Ramos (cell line): Measurements from ENCODE around the gene ZNF385C.
"Not testable (repeated sequence)": the region's sequence is repeated elsewhere in the genome, so short reads cannot be mapped to it uniquely, and the experiment has no call there.

Source experiments
- in situ Hi-C: fragments of 300-500 bp; cut with MboI; formaldehyde crosslinking; loops from one replicate; pipeline ENCODE4 v1.14.3; 2022; ENCODE audit warnings: low sequenced_read_pairs; ENCODE audit not compliant: unreplicated experiment

The ZNF385C gene

DNA sequence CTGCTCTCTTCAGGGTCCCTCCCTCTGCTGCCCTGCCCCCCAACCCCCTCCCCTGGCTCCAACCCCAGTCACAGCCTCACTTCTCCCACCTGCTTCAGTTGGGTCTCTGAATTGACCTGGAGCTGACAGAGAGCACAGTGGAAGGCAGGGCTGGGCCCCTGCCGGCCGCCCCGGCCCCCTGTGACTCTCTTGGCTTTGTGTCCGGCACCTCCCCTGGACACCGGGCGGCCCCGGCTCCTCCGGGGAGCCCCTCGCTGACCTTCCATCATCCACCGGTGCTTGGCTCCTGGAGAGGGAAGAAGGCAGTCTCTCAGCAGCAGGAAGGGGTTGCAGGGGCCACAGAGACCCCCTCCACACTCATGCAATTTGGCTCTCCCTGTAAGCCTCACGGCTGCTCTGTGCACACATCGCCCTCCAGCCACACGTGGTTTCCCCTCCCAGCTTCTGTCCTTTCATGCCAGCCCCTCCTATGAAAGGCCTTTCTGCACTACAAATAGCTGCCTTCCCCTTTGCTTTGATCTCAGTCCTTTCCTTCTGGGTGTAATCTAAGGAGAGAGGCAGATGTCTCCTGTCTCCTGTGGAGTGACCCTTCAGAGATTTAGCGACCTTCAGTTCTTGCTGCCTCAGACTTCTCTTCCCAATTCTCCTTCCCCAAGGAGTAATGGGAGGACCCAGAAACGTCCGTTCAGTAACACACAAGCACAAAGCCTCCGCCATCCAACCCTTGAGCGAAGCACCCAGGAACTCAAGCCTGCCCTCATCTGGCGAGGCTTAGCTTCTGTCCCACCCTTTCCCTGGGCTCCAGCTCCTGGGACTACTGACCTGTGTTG lies 70.1 kb downstream of the ZNF385C start:
- in situ Hi-C loops: loop anchor here (10.0 kb wide), 1 partner anchor 497 kb away; no protein-coding TSS in a partner anchor

- in situ Hi-C loops: loop anchor here (10.0 kb wide), 1 partner anchor 497 kb away; no protein-coding TSS in a partner anchor
Observed at GRCh38 chr17:42027590-42027889, 70.7 kb downstream of the ZNF385C start.

GRCh38 chr17:42026857-42027589 lies 71.2 kb downstream of the ZNF385C start:
- in situ Hi-C loops: loop anchor here (10.0 kb wide), 1 partner anchor 498 kb away; no protein-coding TSS in a partner anchor

DNA sequence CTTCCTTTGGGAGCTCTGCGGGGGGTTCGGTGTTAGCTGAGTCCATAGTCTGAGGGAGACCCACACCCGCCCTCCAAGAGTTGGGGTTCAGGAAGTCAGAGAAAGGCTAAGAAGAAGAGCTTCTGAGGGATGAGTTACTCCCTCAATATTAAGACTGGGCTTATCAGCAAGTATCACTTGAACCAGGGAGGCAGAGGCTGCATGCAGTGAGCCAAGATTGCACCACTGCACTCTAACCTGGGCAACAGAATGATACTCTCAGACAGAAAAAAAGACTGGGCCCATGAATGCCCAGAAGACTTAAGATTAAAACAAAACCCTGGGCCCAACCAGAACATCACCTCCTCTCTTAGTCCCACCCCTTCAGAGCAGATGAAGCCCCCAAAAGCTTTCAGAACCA lies 72.3 kb downstream of the ZNF385C start:
- in situ Hi-C loops: loop anchor here (10.0 kb wide), 1 partner anchor 499 kb away; no protein-coding TSS in a partner anchor

DNA sequence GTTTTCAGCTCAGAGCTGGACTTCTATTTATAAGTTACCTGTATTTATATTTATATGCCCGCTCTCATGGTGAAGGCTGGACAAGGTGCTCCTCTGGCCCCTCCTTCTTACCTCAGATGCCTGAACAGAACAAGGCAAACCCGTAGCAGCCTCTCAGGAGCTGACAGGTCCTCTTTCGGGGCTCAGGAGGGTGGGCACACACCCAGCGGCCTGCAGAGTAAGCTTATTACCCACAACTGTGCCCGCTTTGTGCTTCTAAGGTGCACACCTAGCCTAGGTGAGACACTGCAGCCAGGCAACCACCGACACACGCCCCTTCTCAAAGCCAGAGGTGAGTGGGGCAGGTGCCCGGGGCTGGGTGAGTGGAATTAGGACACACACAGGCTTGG lies 73.1 kb downstream of the ZNF385C start:
- in situ Hi-C loops: loop anchor here (10.0 kb wide), 1 partner anchor 500 kb away; no protein-coding TSS in a partner anchor

GRCh38 chr17:42023524-42024349 lies 74.5 kb downstream of the ZNF385C start:
- in situ Hi-C loops: loop anchor here (5.0 to 10.0 kb wide), 2 partner anchors 89 to 501 kb away; partner anchors contain the start of gene DHX58

DNA sequence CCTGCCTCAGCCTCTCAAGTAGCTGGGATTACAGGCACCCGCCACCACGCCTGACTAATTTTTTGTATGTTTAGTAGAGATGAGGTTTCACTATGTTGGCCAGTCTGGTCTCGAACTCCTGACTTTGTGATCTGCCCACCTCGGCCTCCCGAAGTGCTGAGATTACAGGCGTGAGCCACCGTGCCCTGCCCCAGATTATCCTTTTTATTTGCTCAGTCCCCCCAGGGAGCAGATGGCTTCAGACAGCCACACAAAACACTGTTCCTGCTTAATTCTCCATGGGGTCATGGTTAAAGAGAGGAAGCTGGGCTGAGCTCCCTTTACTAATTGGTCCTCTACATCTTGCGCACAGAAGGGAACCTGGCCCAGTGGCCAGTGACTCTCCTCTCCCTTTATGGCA lies 77.4 kb downstream of the ZNF385C start:
- in situ Hi-C loops: loop anchor here (5.0 to 10.0 kb wide), 2 partner anchors 91 to 504 kb away; partner anchors contain the start of gene DHX58

DNA sequence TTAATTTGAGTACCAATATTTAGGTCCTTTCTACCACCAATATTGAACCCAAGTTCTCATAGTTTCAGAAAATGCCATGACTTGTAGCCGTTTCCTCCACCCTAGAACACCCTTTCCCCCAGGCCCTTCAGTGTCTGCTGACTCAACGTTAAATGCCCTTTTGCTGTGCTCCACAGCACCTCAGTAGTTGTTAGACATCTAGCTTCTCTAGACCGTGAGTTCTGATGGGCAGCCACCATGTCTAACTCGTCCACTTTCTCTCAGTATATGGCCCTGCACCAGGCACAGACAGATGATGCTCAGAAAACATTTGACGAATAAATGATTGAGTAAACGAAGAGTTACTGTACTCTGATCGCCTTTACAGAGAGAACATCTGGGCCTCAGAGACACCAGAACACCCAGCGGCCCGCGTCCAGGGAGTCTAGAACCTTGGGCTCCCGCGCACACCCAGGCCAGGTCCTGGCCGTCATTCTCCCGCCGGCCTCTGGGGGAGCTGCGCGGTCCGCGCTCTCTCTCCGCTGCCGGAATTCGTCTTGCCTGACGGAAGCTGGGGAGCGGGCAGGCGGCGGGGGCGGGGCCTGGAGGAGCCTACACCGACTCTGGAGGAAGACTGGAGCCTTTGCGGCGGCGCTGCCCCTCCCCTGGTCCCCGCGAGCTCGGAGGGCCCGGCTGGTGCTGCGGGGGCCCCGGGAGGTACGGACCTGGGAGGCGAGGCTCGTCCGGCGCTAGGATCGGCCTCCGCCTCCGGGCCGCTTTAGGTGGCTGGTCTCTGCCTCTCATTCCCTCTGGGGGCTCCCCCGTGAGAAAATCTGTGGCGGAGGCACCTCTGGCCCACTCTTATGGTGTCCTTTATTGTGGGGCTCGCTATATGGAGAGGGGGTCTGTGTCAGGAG lies 78.5 kb downstream of the ZNF385C start, which contains the start of gene NKIRAS2:
TSS of gene NKIRAS2 (plus strand) at position 582 of the 896 bp plus-strand sequence. CDS start 1,488 bp downstream, outside the sequence.
- in situ Hi-C loops: loop anchor here (5.0 to 10.0 kb wide), 2 partner anchors 93 to 505 kb away; partner anchors contain the start of gene DHX58

- in situ Hi-C loops: no loop called here
Observed at GRCh38 chr17:42018988-42019387, 79.3 kb downstream of the ZNF385C start.

DNA sequence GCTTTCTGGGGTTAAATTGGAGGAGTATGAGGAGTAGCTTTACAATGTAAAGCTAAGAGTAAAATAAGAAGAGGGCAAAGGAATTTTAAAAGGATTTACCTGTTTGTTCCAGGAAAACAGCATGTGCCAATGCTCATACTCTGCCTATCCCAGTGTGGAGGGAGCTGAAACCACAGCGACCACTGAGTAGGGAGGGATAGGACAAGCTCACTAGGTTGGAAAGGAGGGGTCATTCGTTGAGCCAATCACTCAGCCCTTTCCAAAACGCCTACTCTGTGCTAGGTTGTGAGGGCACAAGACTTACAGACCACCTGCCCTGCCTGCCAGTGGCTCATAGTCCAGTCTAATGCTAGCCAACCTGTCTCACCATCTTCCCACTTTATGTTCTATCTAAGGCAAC lies 79.9 kb downstream of the ZNF385C start:
- in situ Hi-C loops: no loop called here

GRCh38 chr17:42017866-42018200 lies 80.4 kb downstream of the ZNF385C start:
- in situ Hi-C loops: no loop called here

DNA sequence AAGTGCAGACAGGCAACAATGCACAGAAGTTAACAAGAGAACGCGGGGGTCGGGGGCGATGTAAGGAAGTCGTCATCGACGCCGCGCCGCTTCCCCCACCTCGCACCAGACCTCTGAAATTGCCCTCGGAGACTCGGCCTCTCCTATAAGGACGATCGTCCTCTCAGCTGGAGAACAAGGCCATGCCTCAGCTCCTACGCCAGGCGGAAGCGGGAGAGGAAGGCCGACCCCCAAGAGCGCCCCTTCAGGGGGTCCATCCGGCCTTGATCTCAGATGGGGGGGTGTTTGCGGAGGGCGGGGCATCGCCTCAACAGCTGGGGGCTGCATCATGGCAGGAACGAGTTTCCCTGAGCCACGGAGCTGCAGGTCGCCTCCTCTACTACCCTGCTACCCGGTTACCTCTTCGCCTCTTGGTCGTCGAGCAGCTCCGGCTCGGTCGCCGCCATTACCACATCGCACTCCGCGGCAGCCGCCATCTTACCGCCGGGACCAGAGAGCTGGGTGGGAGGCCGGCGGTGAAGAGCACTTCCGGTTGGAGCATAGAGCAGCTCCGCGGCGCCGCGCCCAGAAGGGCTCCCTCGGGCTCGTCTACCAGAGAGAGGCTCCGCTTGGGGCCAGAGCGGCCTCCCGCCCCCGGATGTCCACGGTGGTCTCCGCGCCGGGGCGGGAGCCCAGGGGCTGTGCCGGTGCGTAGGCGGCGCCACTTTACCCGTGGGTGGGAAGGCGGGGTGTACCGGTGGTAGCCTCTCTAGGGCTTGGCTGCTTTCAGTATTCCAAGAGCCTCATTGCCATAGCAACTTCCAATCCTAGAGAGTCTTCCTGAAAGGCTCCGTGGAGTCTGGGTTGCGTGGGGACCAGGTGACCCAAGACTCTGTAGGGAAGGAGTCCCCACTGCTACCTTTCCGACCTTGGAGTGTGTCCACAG lies 81.1 kb downstream of the ZNF385C start, which contains the start of gene DNAJC7:
TSS of gene DNAJC7 (minus strand) at position 499 of the 925 bp plus-strand sequence. CDS start at position 476, 23 bp downstream.
- in situ Hi-C loops: no loop called here

- in situ Hi-C loops: no loop called here
Observed at GRCh38 chr17:42016411-42016831, 81.9 kb downstream of the ZNF385C start.

- in situ Hi-C loops: not testable (repeated sequence)
Observed at GRCh38 chr17:42013740-42014139, 84.5 kb downstream of the ZNF385C start.

DNA sequence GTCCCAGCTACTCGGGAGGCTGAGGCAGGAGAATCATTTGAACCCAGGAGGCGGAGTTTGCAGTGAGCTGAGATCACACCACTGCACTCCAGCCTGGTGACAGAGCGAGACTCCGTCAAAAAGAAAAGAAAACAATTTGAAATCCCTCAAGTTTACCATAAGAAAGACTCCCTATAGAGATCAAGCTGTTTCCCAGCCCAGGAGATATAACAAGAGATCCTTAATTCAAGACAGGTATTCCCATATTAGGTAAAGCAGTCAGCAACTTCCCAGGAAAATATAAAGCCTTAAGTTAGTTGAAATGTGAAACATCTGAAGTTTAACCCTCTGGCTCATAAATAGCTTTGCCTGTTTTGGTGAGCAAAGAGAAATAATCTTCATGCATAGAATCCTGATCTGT lies 85.9 kb downstream of the ZNF385C start:
- in situ Hi-C loops: not testable (repeated sequence)

DNA sequence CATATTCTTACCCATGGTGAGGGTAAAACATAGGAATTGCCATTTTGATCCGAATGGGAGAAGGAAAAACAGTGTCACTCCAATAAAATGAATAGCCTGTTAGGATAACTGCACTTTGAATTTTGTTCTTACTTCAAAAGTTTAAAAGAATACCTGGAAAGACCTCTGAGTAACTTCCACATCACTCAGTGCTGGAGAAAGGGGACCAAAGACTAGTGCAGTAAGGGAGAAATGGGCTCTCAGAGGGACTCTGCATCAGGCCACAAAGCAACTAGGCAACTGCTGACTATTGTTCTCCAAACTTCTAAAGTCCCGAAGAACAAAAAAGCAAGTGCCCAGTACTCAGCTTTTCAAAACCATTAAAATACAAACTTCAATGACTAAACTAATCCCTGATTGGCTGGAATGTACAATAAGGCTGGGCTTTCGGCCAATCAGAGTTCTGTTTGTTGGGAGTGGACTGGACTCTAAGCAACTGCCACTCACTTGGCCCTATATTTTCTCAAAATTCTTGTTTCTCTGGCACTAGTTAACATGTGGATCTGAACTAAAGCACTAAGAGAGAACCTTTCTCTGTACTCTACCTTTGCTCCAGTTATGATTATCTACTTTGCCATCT lies 87.3 kb downstream of the ZNF385C start:
- in situ Hi-C loops: no loop called here

GRCh38 chr17:42010266-42010680 lies 88.0 kb downstream of the ZNF385C start:
- in situ Hi-C loops: not testable (repeated sequence)
